ENCODE results near the gene GMPR. TPM values are rescaled to one million over a fixed set of nuclear protein-coding genes. Genes with fewer than 3 reads are reported as not detected.

The GMPR gene
- total RNA-seq, 1 experiment from 2014 or later: 2.0 TPM

DNA sequence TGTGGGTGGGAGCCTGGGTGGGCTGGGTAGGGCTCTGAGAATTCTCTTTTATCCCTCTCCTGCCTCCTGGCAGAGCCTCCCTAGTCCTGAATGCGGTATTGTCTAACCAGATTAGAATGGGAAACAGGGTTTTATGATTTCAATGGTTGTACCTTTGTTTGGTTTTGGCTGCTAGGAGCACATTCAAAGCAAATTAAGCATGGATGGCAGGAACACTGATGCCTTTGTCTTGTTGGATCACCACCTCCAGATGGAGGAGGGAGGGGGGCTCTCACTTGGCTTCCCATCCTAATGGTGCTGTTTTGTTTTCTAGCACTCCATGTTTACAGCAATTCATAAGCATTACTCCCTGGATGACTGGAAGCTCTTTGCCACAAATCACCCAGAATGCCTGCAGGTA is 11.6 kb downstream of the GMPR start:
- no TSS peak for BruUV-seq (replicated peaks)
- no peak overlapping the region for H2AFZ ChIP-seq
- POLR2A ChIA-PET (ENCODE audit: unreplicated experiment): no interaction called here

DNA sequence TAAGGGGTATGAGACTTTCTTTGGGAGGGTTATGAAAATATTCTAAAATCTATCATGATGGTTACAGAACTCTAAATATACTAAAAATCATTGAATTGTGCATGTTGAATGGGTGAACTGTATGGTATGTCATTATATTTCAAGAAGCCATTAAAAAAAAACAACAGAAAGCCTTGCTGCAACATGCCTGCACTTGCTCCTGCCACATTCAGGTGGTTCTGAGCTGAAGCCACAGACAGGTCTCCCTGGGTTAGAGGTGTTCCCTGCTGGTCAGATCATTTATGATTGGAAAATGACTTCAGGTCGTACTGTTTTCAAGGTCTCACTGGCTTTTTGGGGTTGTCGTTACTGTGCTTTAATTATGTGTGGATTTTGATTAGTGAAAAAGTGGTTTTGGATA is 13.3 kb downstream of the GMPR start:
- H3K9me2 ChIP-seq (ENCODE audit: insufficient read depth): no peaks in the 10 kb centered on the region
- no peak overlapping the region for H2AFZ ChIP-seq
- intact Hi-C loops (cut with micrococcal nuclease; ENCODE audit: unreplicated experiment): no loop called here
- no peaks in the 10 kb centered on the region for H3K79me2 ChIP-seq (ENCODE audit: low read depth)
- no peak overlapping the region for H3K4me2 ChIP-seq
- ChIA-PET POLR2A (ENCODE audit: unreplicated experiment) (no interaction called here), CTCF (interaction anchor here (0.6 kb wide), 1 partner anchor 41 kb away, joined by 4 read pairs; no protein-coding TSS in a partner anchor)
- BruUV-seq (replicated peaks): no TSS peak
- DNase-seq: no peak
- H3K27ac ChIP-seq: no peak overlapping the region
- no peaks in the 10 kb centered on the region for H3K36me3 ChIP-seq (ENCODE audit: low read depth)
- no peak for TF ChIP-seq EZH2 (IDR thresholded peaks at IDR 0.05; ENCODE audit: low read depth)
- TF ChIP-seq, protein P1, sequence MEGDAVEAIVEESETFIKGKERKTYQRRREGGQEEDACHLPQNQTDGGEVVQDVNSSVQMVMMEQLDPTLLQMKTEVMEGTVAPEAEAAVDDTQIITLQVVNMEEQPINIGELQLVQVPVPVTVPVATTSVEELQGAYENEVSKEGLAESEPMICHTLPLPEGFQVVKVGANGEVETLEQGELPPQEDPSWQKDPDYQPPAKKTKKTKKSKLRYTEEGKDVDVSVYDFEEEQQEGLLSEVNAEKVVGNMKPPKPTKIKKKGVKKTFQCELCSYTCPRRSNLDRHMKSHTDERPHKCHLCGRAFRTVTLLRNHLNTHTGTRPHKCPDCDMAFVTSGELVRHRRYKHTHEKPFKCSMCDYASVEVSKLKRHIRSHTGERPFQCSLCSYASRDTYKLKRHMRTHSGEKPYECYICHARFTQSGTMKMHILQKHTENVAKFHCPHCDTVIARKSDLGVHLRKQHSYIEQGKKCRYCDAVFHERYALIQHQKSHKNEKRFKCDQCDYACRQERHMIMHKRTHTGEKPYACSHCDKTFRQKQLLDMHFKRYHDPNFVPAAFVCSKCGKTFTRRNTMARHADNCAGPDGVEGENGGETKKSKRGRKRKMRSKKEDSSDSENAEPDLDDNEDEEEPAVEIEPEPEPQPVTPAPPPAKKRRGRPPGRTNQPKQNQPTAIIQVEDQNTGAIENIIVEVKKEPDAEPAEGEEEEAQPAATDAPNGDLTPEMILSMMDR (conservative IDR thresholded peaks at IDR 0.05): no peak
- H3K9me3 ChIP-seq (ENCODE audit: insufficient read depth, low read depth): no peaks in the 10 kb centered on the region
- H3K4me1 ChIP-seq (replicated peaks; ENCODE audit: insufficient read depth): no peaks in the 10 kb centered on the region
- no peak overlapping the region for H3K4me3 ChIP-seq
- no peaks in the 10 kb centered on the region for H4K20me1 ChIP-seq (ENCODE audit: insufficient read depth)
- H3F3A ChIP-seq (ENCODE audit: insufficient read depth, low read depth): no peaks in the 10 kb centered on the region
- peaks cover 22% of the 10 kb centered on the region for H3K27me3 ChIP-seq (ENCODE audit: insufficient read depth, low read depth)

More for the DNA sequence above, 11.6 kb downstream of the GMPR start:
- Histone ChIP-seq H3K4me3 (no peak overlapping the region), H3F3A (ENCODE audit: insufficient read depth, low read depth) (no peaks in the 10 kb centered on the region), H3K4me2 (no peak overlapping the region), H3K79me2 (ENCODE audit: low read depth) (no peaks in the 10 kb centered on the region), H4K20me1 (ENCODE audit: insufficient read depth) (no peaks in the 10 kb centered on the region), H3K36me3 (ENCODE audit: low read depth) (no peaks in the 10 kb centered on the region), H3K9me2 (ENCODE audit: insufficient read depth) (no peaks in the 10 kb centered on the region), H3K4me1 (replicated peaks; ENCODE audit: insufficient read depth) (no peaks in the 10 kb centered on the region), H3K27me3 (ENCODE audit: insufficient read depth, low read depth) (peaks cover 38% of the 10 kb centered on the region), H3K27ac (no peak overlapping the region), H3K9me3 (ENCODE audit: insufficient read depth, low read depth) (no peaks in the 10 kb centered on the region)
- CTCF ChIA-PET: no interaction called here
- intact Hi-C loops (cut with micrococcal nuclease; ENCODE audit: unreplicated experiment): no loop called here
- TF ChIP-seq, protein P1 (conservative IDR thresholded peaks at IDR 0.05): no peak
- TF ChIP-seq EZH2 (IDR thresholded peaks at IDR 0.05; ENCODE audit: low read depth): no peak
- no peak for DNase-seq

DNA sequence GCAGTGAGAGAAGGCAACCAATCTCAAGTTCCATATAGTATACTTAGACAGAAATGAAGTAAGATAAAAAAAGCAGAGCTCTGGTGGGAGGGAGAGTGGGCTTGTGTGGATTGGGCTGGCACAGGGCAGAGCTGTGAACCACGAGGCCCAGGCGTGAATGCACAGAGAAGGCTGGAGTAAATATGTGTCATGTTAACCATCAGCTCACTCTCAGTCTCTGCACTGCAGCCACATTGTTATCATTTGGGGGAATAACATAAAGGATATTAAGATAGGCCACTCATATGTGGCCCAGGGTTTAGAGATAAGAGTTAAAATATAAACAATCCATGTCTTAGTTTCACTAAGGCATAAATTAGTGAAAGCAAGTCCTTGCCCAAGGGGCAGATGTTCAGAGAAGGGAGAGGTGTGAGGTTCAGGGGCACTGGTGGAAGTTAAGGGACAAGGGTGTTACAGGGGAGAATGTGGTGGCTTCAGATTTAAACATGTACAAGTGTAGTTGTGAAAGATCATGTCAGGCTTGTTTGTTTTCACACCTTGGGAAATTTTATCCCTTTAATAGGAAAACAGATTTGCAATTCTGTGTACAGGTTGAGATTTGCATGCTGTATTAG is 14.4 kb downstream of the GMPR start:
- H3K27me3 ChIP-seq (ENCODE audit: insufficient read depth, low read depth): peaks cover 17% of the 10 kb centered on the region
- no peak overlapping the region for H3K4me2 ChIP-seq
- H3K4me1 ChIP-seq (replicated peaks; ENCODE audit: insufficient read depth): no peaks in the 10 kb centered on the region
- ChIA-PET POLR2A (ENCODE audit: unreplicated experiment) (no interaction called here), CTCF (no interaction called here)
- H3K4me3 ChIP-seq: no peak overlapping the region
- intact Hi-C loops (cut with micrococcal nuclease; ENCODE audit: unreplicated experiment): no loop called here
- no TSS peak for BruUV-seq (replicated peaks)
- H3K9me3 ChIP-seq (ENCODE audit: insufficient read depth, low read depth): no peaks in the 10 kb centered on the region
- H3K79me2 ChIP-seq (ENCODE audit: low read depth): no peaks in the 10 kb centered on the region
- no peak for DNase-seq
- TF ChIP-seq EZH2 (IDR thresholded peaks at IDR 0.05; ENCODE audit: low read depth): no peak
- TF ChIP-seq, protein P1 (conservative IDR thresholded peaks at IDR 0.05): no peak
- H2AFZ ChIP-seq: no peak overlapping the region
- no peaks in the 10 kb centered on the region for H3F3A ChIP-seq (ENCODE audit: insufficient read depth, low read depth)
- H3K27ac ChIP-seq: no peak overlapping the region
- H3K9me2 ChIP-seq (ENCODE audit: insufficient read depth): no peaks in the 10 kb centered on the region
- no peaks in the 10 kb centered on the region for H4K20me1 ChIP-seq (ENCODE audit: insufficient read depth)
- no peaks in the 10 kb centered on the region for H3K36me3 ChIP-seq (ENCODE audit: low read depth)

Measured in PC-9 (cell line).